A673 (cell line): ENCODE measurements around the gene DMXL1. TPM values are rescaled to one million over a fixed set of nuclear protein-coding genes. Genes with fewer than 3 reads are reported as not detected.
"Not testable (repeated sequence)": the region's sequence is repeated elsewhere in the genome, so short reads cannot be mapped to it uniquely, and the experiment has no call there.

Experiments used
- BruUV-seq: library from RNA; stranded (reverse); fragments of 400-500 nt; replicated peaks from 2 replicates; lab custom pipeline; 2021; lab: Mats Ljungman, UMichigan
- CTCF ChIA-PET: fragments of 300-600 bp; sonication (Branson Sonifier 250); formaldehyde crosslinking; loops from one replicate; lab custom pipeline; 2022; ENCODE audit warnings: antibody characterized with exemption; lab: Charles Lee
- POLR2A ChIA-PET: fragments of 300-600 bp; sonication (Branson Sonifier 250); formaldehyde crosslinking; loops from one replicate; lab custom pipeline; 2022; ENCODE audit warnings: antibody characterized with exemption; ENCODE audit not compliant: low non-redundant PET; lab: Charles Lee
- DNase-seq: peaks from one replicate; pipeline ENCODE4 v3.0.0-alpha.2; 2015; ENCODE audit warnings: low spot score
- H3K27ac ChIP-seq: fragments of 200-600 bp; sonication (generic); 2 replicates; pipeline ENCODE4 v1.5.1; 2016; ENCODE audit warnings: mixed run types, low read depth, mild to moderate bottlenecking, mixed read lengths, antibody characterized with exemption, low read length; ENCODE audit not compliant: poor library complexity, severe bottlenecking
- H3K27me3 ChIP-seq: fragments of 200-600 bp; sonication (generic); replicated peaks from 2 replicates; pipeline ENCODE4 v1.6.1; 2017; ENCODE audit warnings: mixed run types, low read depth, mild to moderate bottlenecking, mixed read lengths, antibody characterized with exemption, low read length; ENCODE audit not compliant: insufficient read depth, poor library complexity
- H3K36me3 ChIP-seq: fragments of 200-600 bp; sonication (generic); 2 replicates; pipeline ENCODE4 v1.6.1; 2016; ENCODE audit warnings: mixed run types, mild to moderate bottlenecking, mixed read lengths, antibody characterized with exemption, low read length; ENCODE audit not compliant: insufficient read depth, poor library complexity, severe bottlenecking
- H3K4me1 ChIP-seq: fragments of 200-600 bp; sonication (generic); 2 replicates; pipeline ENCODE4 v1.6.1; 2017; ENCODE audit warnings: mixed run types, mild to moderate bottlenecking, mixed read lengths, antibody characterized with exemption, low read length; ENCODE audit not compliant: insufficient read depth, poor library complexity, severe bottlenecking
- H3K4me3 ChIP-seq: fragments of 200-600 bp; sonication (generic); 2 replicates; pipeline ENCODE4 v1.5.1; 2016; ENCODE audit warnings: low read depth, mixed run types, mild to moderate bottlenecking, mixed read lengths, low read length; ENCODE audit not compliant: poor library complexity, severe bottlenecking
- H3K9me3 ChIP-seq: fragments of 200-600 bp; sonication (generic); 2 replicates; pipeline ENCODE4 v1.6.1; 2016; ENCODE audit warnings: mixed run types, low read depth, mild to moderate bottlenecking, mixed read lengths, antibody characterized with exemption, low read length; ENCODE audit not compliant: poor library complexity, severe bottlenecking
- EZH2 ChIP-seq: fragments of 200-600 bp; sonication (generic); IDR thresholded peaks from 2 replicates; pipeline ENCODE4 v1.6.1; 2017; ENCODE audit warnings: borderline replicate concordance, low read depth, mild to moderate bottlenecking, mixed read lengths, antibody characterized with exemption, low read length; ENCODE audit not compliant: poor library complexity, severe bottlenecking
- intact Hi-C: fragments of 100-400 bp; cut with micrococcal nuclease; formaldehyde crosslinking; loops from one replicate; pipeline ENCODE4 v1.10.0; 2022; ENCODE audit not compliant: unreplicated experiment
- total RNA-seq: library from RNA; stranded (reverse); gene quantifications from 2 replicates; pipeline ENCODE4 v1.2.3, GENCODE V29; 2021
- TF ChIP-seq, protein P1 (sequence below): fragments of 300-800, 200-600 bp; sonication (generic); conservative IDR thresholded peaks from 2 replicates; pipeline ENCODE4 v1.5.1; 2017; ENCODE audit warnings: low read depth, mild to moderate bottlenecking, antibody characterized with exemption, low read length, moderate library complexity, mixed read lengths

DMXL1 gene
- total RNA-seq, 1 experiment from 2014 or later: 30.9 TPM

DNA sequence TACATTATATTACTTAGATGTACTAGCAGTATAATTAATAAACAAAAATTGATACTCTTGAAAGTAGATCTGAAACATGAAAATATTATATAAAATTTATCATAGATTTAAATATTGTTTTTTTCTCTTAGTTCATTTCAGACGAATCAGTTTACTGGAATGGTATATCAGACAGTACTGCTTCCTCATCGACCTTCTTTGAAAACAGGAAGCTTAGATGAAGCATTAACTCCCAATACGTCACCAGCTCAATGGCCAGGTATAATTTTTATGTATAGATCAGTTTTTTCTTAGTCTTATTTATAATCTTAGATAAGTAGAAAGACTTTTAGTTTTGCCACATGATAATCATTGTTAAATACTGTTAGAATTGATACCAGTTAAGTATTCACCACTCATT, 106.3 kb downstream of the DMXL1 start:
- H3K27ac ChIP-seq: no peak overlapping the region
- DNase-seq: no peak
- intact Hi-C loops: no loop called here
- H3K4me1 ChIP-seq: no peaks in the 10 kb centered on the region
- ChIA-PET CTCF (no interaction called here), POLR2A (no interaction called here)
- BruUV-seq: no TSS peak
- no peaks in the 10 kb centered on the region for H3K9me3 ChIP-seq
- H3K27me3 ChIP-seq: no peaks in the 10 kb centered on the region
- H3K36me3 ChIP-seq: no peaks in the 10 kb centered on the region
- no peak overlapping the region for H3K4me3 ChIP-seq
- TF ChIP-seq EZH2: no peak
- TF ChIP-seq, protein P1, sequence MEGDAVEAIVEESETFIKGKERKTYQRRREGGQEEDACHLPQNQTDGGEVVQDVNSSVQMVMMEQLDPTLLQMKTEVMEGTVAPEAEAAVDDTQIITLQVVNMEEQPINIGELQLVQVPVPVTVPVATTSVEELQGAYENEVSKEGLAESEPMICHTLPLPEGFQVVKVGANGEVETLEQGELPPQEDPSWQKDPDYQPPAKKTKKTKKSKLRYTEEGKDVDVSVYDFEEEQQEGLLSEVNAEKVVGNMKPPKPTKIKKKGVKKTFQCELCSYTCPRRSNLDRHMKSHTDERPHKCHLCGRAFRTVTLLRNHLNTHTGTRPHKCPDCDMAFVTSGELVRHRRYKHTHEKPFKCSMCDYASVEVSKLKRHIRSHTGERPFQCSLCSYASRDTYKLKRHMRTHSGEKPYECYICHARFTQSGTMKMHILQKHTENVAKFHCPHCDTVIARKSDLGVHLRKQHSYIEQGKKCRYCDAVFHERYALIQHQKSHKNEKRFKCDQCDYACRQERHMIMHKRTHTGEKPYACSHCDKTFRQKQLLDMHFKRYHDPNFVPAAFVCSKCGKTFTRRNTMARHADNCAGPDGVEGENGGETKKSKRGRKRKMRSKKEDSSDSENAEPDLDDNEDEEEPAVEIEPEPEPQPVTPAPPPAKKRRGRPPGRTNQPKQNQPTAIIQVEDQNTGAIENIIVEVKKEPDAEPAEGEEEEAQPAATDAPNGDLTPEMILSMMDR: no peak

GRCh38 chr5:119178435-119178834, 107.5 kb downstream of the DMXL1 start:
- intact Hi-C loops: no loop called here
- Histone ChIP-seq H3K27me3 (no peaks in the 10 kb centered on the region), H3K36me3 (no peaks in the 10 kb centered on the region), H3K4me3 (no peak overlapping the region), H3K9me3 (no peaks in the 10 kb centered on the region), H3K4me1 (no peaks in the 10 kb centered on the region), H3K27ac (no peak overlapping the region)
- no TSS peak for BruUV-seq
- TF ChIP-seq, protein P1: no peak
- no peak for TF ChIP-seq EZH2
- DNase-seq: no peak
- CTCF ChIA-PET: no interaction called here
- POLR2A ChIA-PET: no interaction called here

- ChIA-PET POLR2A (no interaction called here), CTCF (no interaction called here)
- Histone ChIP-seq H3K36me3 (no peaks in the 10 kb centered on the region), H3K4me3 (no peak overlapping the region), H3K27ac (no peak overlapping the region), H3K27me3 (no peaks in the 10 kb centered on the region), H3K9me3 (no peaks in the 10 kb centered on the region), H3K4me1 (no peaks in the 10 kb centered on the region)
- BruUV-seq: no TSS peak
- no peak for DNase-seq
- no peak for TF ChIP-seq EZH2
- TF ChIP-seq, protein P1: no peak
- intact Hi-C loops: no loop called here
These were observed 109.2 kb downstream of the DMXL1 start for GRCh38 chr5:119179857-119180641.

DNA sequence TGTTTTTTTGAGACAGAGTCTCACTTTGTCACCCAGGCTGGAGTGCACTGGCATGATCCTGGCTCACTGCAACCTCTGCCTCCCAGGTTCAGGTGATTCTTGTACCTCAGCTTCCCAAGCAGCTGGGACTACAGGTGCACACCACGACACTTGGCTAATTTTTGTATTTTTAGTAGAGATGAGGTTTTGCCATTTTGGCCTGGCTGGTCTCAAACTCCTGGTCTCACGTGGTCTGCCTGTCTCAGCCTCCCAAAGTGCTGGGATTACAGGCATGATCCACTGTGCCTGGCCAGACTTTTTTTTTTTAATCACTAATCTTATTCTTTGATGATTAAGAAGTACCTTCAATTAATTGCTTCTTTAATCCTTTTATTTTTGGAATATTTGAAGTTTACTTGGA, 114.6 kb downstream of the DMXL1 start:
- H3K9me3 ChIP-seq, intact Hi-C loops, H3K4me3 ChIP-seq, DNase-seq, POLR2A ChIA-PET, H3K4me1 ChIP-seq, BruUV-seq, H3K36me3 ChIP-seq, CTCF ChIA-PET, H3K27me3 ChIP-seq, H3K27ac ChIP-seq: not testable (repeated sequence)
